ENCODE measurements around the gene PTPN21.
"Not testable (repeated sequence)": the region's sequence is repeated elsewhere in the genome, so short reads cannot be mapped to it uniquely, and the experiment has no call there.

PTPN21 gene

DNA sequence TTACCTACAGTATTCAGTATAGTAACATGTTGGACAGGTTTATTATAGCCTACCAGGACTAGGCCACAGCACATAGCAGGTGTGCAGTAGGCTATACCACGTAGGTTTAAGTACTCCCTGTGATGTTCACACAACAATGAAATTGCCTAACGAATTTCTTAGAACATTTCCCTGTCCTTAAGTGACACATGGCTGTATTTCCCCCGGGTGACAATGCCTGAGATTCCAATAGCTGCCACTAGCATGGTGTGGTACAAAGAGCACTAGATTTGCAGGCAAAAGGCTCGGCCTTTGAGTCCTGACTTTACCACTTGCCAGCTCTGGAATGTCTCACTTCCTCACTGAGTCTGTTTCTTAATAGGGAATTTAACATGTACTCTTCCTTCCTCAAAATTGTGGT, 19.7 kb downstream of the PTPN21 start:
- Histone ChIP-seq H3K27ac (ENCODE audit: low read length) (no peak overlapping the region), H3K9ac (ENCODE audit: low read length in 2 of 2) (no peak overlapping the region)

DNA sequence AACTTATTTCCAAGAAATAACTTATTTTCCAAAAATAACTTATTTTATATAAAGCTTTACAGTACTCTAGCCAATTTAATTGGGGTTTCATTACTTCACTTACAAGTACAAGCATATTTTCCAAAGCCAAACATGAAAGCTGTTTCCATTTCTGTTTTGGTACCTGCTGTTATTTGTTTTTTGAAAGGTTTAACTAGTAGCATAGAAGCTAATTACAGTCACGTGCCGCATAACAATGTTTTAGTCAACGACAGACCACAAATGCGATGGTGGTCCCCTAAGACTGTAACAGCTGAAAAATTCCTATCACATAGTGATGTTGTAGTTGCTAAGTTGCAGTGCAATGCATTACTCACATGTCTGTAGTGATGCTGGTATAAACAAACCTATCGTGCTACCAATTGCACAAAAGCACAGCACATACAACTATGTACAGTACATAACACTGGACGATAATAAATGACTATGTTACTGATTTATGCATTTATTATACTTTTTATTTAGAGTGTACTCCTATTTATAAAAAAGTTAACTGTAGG, 21.7 kb downstream of the PTPN21 start:
- Histone ChIP-seq H3K36me3 (ENCODE audit: control insufficient read depth in 2 of 2, insufficient read depth in 2 of 2, low read length in 2 of 2) (peaks cover 0 to 12% of the 10 kb centered on the region in 2 donors), H3K9ac (ENCODE audit: low read length in 2 of 2) (no peak overlapping the region), H3K27ac (ENCODE audit: low read length) (no peak overlapping the region), H3K4me3 (ENCODE audit: low read length in 2 of 2) (no peak overlapping the region), H3K4me1 (ENCODE audit: control insufficient read depth, insufficient read depth, low read length) (no peaks in the 10 kb centered on the region), H3K27me3 (ENCODE audit: control insufficient read depth in 1 of 2, insufficient read depth in 2 of 2, low read length in 2 of 2) (no peaks in the 10 kb centered on the region), H3K9me3 (ENCODE audit: control insufficient read depth in 2 of 2, low read length in 2 of 2) (no peaks in the 10 kb centered on the region)

More for the DNA sequence above, 19.7 kb downstream of the PTPN21 start:
- no peaks in the 10 kb centered on the region for H3K27me3 ChIP-seq (ENCODE audit: control insufficient read depth in 1 of 2, insufficient read depth in 2 of 2, low read length in 2 of 2)
- H3K9me3 ChIP-seq (ENCODE audit: control insufficient read depth in 2 of 2, low read length in 2 of 2): no peaks in the 10 kb centered on the region
- H3K4me3 ChIP-seq (ENCODE audit: low read length in 2 of 2): no peak overlapping the region
- peaks cover 0 to 15% of the 10 kb centered on the region in 2 donors for H3K36me3 ChIP-seq (ENCODE audit: control insufficient read depth in 2 of 2, insufficient read depth in 2 of 2, low read length in 2 of 2)
- no peaks in the 10 kb centered on the region for H3K4me1 ChIP-seq (ENCODE audit: control insufficient read depth, insufficient read depth, low read length)

DNA sequence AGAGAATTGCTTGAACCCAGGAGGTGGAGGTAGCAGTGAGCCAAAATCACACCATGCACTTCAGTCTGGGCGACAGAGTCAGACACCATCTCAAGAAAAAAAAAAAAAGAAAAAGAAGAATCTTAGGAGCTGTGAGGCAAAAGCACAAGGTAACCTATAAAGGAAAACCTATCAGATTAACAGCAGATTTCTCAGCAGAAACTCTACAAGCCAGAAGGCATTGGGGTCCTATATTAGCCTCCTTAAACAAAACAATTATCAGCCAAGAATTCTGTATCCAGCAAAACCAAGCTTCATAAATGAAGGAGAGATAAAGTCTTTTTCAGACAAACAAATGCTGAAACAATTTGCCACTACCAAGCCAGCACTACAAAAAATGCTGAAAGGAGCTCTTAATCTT, 24.9 kb downstream of the PTPN21 start:
- not testable (repeated sequence) for H3K36me3 ChIP-seq (ENCODE audit: control insufficient read depth in 2 of 2, insufficient read depth in 2 of 2, low read length in 2 of 2); H3K27me3 ChIP-seq (ENCODE audit: control insufficient read depth in 1 of 2, insufficient read depth in 2 of 2, low read length in 2 of 2); H3K27ac ChIP-seq (ENCODE audit: low read length)

DNA sequence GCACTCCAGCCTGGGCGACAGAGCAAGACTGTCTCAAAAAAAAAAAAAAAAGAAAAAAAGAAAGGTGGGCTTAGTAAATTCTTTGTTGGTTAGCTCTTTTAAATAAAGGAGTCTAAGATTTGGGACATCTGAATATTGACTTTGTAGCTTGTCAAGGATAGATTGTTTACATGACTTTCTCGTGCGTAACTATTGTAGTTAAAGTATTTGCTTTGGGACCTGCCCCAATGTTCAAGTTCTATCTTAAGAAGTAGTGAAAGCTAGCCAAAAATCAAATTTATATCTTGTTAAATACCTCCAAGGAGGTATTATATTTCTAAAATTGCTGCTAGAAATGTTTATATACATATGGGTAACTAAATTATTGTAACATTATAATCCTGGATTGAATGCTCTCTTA, 32.4 kb downstream of the PTPN21 start:
- no peaks in the 10 kb centered on the region for H3K36me3 ChIP-seq (ENCODE audit: control insufficient read depth in 2 of 2, insufficient read depth in 2 of 2, low read length in 2 of 2)
- H3K27ac ChIP-seq (ENCODE audit: low read length): no peak overlapping the region
- H3K4me1 ChIP-seq (ENCODE audit: control insufficient read depth, insufficient read depth, low read length): no peaks in the 10 kb centered on the region
- no peak overlapping the region for H3K4me3 ChIP-seq (ENCODE audit: low read length in 2 of 2)
- no peak overlapping the region for H3K9ac ChIP-seq (ENCODE audit: low read length in 2 of 2)
- peaks cover 2% of the 10 kb centered on the region in 2 donors for H3K9me3 ChIP-seq (ENCODE audit: control insufficient read depth in 2 of 2, low read length in 2 of 2)
- H3K27me3 ChIP-seq (ENCODE audit: control insufficient read depth in 1 of 2, insufficient read depth in 2 of 2, low read length in 2 of 2): no peaks in the 10 kb centered on the region

More for the DNA sequence above, 24.9 kb downstream of the PTPN21 start:
- H3K4me1 ChIP-seq (ENCODE audit: control insufficient read depth, insufficient read depth, low read length); H3K9ac ChIP-seq (ENCODE audit: low read length in 2 of 2); H3K4me3 ChIP-seq (ENCODE audit: low read length in 2 of 2); H3K9me3 ChIP-seq (ENCODE audit: control insufficient read depth in 2 of 2, low read length in 2 of 2): not testable (repeated sequence)

DNA sequence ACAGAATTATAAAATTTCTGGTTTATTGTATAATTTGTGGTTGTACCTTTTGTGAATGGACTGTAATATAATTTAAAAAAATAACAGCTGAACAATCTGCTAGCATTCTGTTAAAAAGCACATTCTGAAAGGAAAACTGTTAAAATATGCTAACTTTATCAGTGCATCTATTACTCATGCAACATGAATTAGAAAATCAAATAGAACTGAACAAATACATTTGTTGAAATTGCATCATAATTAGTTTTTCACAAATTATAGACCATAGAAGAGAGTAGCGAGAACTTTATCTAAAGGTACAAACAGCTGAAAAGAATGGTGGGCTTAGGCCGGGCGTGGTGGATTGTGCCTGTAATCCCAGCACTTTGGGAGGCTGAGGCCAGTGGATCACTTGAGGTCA, 33.0 kb downstream of the PTPN21 start:
- Histone ChIP-seq H3K27me3 (ENCODE audit: control insufficient read depth in 1 of 2, insufficient read depth in 2 of 2, low read length in 2 of 2) (no peaks in the 10 kb centered on the region), H3K36me3 (ENCODE audit: control insufficient read depth in 2 of 2, insufficient read depth in 2 of 2, low read length in 2 of 2) (peaks cover 0 to 1% of the 10 kb centered on the region in 2 donors), H3K27ac (ENCODE audit: low read length) (no peak overlapping the region), H3K4me3 (ENCODE audit: low read length in 2 of 2) (no peak overlapping the region), H3K4me1 (ENCODE audit: control insufficient read depth, insufficient read depth, low read length) (no peaks in the 10 kb centered on the region), H3K9ac (ENCODE audit: low read length in 2 of 2) (no peak overlapping the region), H3K9me3 (ENCODE audit: control insufficient read depth in 2 of 2, low read length in 2 of 2) (peaks cover 2% of the 10 kb centered on the region in 2 donors)

DNA sequence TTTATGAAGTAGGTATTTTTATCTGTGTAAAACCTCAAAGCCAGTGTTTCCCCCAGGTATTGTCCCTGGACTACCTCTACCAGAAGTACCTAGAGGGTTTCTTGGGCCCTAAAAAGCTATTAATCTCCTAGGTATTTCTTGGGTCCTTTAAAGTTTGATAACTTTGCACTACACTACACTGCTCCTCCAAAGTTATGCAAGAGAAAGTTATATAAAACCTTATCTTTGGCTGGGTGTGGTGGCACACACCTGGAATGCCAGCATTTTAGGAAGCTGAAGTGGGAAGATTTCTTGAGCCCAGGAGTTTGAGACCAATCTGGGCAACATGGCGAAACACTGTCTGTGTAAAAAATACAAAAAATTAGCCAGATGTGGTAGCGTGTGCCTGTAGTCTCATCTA, 34.9 kb downstream of the PTPN21 start:
- H3K27ac ChIP-seq (ENCODE audit: low read length): no peak overlapping the region
- H3K4me1 ChIP-seq (ENCODE audit: control insufficient read depth, insufficient read depth, low read length): no peaks in the 10 kb centered on the region
- no peak overlapping the region for H3K4me3 ChIP-seq (ENCODE audit: low read length in 2 of 2)
- H3K9me3 ChIP-seq (ENCODE audit: control insufficient read depth in 2 of 2, low read length in 2 of 2): peaks cover 1 to 2% of the 10 kb centered on the region in 2 donors
- H3K27me3 ChIP-seq (ENCODE audit: control insufficient read depth in 1 of 2, insufficient read depth in 2 of 2, low read length in 2 of 2): no peaks in the 10 kb centered on the region
- no peak overlapping the region for H3K9ac ChIP-seq (ENCODE audit: low read length in 2 of 2)
- peaks cover 5 to 13% of the 10 kb centered on the region in 2 donors for H3K36me3 ChIP-seq (ENCODE audit: control insufficient read depth in 2 of 2, insufficient read depth in 2 of 2, low read length in 2 of 2)

DNA sequence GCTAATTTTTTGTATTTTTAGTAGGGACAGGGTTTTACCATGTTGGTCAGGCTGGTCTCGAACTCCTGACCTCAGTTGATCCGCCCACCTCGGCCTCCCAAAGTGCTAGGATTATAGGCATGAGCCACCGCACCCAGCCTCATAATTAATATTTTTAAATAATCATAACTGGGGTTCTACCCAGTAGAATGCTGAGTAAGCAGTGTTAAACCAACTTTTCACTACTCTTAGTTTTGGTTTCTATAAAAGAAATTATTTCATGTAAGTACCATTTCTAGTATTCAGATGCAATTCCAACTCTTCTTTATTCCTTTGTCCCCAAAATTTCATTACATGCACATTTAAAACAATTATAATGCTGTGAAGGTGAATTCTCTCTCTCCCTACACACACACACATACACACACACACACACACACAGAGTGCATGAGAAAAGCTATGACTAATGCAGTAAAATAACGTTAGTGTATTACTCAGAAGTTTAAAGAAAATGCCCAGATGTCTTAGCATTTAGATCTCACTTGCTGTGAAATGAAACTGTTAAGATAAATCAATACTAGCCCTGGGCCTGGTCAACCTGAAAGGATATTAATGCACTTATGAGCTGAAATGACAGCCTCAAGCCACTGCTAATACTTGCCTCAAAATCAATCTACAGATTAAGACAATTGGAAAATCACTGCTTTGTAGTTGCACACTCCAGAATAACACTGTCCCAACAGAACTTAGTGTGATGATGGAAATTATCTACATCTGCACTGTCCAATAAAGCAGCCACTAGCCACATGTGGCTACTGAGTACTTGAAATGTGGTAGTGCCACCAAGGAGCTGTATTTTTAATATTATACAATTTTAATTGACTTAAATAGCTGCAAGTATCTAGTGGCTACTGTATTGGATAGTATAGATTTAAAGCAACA, 36.0 kb downstream of the PTPN21 start:
- Histone ChIP-seq H3K9me3 (ENCODE audit: control insufficient read depth in 2 of 2, low read length in 2 of 2) (peaks cover 0 to 2% of the 10 kb centered on the region in 2 donors), H3K4me1 (ENCODE audit: control insufficient read depth, insufficient read depth, low read length) (no peaks in the 10 kb centered on the region), H3K36me3 (ENCODE audit: control insufficient read depth in 2 of 2, insufficient read depth in 2 of 2, low read length in 2 of 2) (peaks cover 6 to 15% of the 10 kb centered on the region in 2 donors), H3K27ac (ENCODE audit: low read length) (no peak overlapping the region), H3K9ac (ENCODE audit: low read length in 2 of 2) (no peak overlapping the region), H3K4me3 (ENCODE audit: low read length in 2 of 2) (no peak overlapping the region), H3K27me3 (ENCODE audit: control insufficient read depth in 1 of 2, insufficient read depth in 2 of 2, low read length in 2 of 2) (no peaks in the 10 kb centered on the region)

DNA sequence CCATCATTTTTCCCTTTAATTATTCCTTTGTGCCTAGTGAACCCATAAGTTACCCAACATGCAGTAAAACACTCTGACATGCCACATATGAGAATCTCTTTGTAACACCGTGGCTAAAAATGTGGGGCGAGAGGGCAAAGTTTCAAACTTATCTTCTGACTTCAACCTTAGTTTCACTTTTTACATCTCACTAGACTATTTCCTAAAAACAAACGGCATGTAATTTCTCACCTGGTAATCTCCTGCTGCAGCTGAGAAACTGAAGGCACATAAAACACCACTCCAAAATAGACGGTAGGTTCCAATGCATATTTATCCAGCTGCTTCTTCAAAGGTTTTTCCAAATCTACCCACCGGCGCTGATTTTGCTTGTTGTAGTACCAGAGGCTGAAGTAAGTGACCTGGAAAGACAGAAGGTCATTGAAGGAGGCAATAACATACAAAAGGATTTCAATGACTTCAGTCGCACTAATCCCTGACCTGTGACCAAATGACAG, 37.9 kb downstream of the PTPN21 start:
- Histone ChIP-seq H3K27me3 (ENCODE audit: control insufficient read depth in 1 of 2, insufficient read depth in 2 of 2, low read length in 2 of 2) (no peaks in the 10 kb centered on the region), H3K9me3 (ENCODE audit: control insufficient read depth in 2 of 2, low read length in 2 of 2) (no peaks in the 10 kb centered on the region), H3K36me3 (ENCODE audit: control insufficient read depth in 2 of 2, insufficient read depth in 2 of 2, low read length in 2 of 2) (peaks cover 6 to 15% of the 10 kb centered on the region in 2 donors), H3K4me1 (ENCODE audit: control insufficient read depth, insufficient read depth, low read length) (no peaks in the 10 kb centered on the region), H3K27ac (ENCODE audit: low read length) (no peak overlapping the region), H3K9ac (ENCODE audit: low read length in 2 of 2) (no peak overlapping the region), H3K4me3 (ENCODE audit: low read length in 2 of 2) (no peak overlapping the region)

DNA sequence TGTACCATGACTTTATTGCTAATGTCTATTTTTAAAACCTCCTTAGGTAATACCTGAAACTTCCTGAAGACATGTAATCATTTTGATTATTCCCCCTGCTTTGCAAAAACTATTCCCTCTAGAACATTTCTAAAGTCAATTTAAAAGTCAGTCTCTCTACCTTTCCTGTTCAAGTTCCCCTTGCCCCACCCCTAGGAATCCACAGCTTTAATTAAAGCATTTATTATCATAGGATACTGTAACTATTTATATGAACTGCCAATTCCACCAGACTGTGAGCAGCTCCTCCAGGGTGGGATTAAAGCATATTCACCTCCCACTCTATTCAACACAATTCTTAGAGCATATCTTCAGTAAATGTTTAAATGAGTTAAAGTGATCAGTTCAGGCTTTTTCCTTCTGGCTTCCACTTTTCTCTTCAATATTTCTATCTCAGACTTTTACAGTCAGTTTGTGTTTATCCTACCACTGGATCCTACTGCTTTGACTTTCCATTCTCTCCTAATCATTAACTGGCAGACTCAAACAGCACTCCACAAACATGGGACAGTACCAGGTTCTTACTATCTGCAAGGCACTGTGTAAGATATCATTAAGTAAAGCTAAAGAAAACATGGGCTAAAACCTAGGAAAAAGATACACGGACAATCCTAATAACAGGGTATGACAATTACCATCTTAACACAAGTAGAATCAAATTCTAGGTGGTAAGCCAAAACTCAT, 39.1 kb downstream of the PTPN21 start:
- Histone ChIP-seq H3K36me3 (ENCODE audit: control insufficient read depth in 2 of 2, insufficient read depth in 2 of 2, low read length in 2 of 2) (peaks cover 6 to 15% of the 10 kb centered on the region in 2 donors), H3K9me3 (ENCODE audit: control insufficient read depth in 2 of 2, low read length in 2 of 2) (no peaks in the 10 kb centered on the region), H3K4me3 (ENCODE audit: low read length in 2 of 2) (no peak overlapping the region), H3K4me1 (ENCODE audit: control insufficient read depth, insufficient read depth, low read length) (no peaks in the 10 kb centered on the region), H3K9ac (ENCODE audit: low read length in 2 of 2) (no peak overlapping the region), H3K27ac (ENCODE audit: low read length) (no peak overlapping the region), H3K27me3 (ENCODE audit: control insufficient read depth in 1 of 2, insufficient read depth in 2 of 2, low read length in 2 of 2) (no peaks in the 10 kb centered on the region)

DNA sequence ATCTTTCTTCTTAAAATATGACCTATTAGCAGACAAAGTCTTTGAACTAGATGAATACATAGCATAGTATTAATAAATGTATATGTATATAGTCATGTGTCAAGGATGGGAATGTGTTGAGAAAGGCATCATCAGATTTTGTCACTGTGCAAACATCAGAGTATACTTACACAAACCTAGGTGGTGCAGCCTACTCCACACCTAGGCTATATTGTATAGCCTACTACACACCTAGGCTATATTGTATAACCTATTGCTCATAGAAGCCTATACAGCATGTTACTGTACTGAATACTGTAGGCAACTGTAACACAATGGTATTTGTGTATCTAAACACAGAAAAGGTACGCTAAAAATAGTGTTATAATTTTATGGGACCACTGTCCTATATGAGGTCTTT, 47.6 kb downstream of the PTPN21 start:
- Histone ChIP-seq H3K9me3 (ENCODE audit: control insufficient read depth in 2 of 2, low read length in 2 of 2) (no peaks in the 10 kb centered on the region), H3K4me3 (ENCODE audit: low read length in 2 of 2) (no peak overlapping the region), H3K36me3 (ENCODE audit: control insufficient read depth in 2 of 2, insufficient read depth in 2 of 2, low read length in 2 of 2) (peaks cover 4 to 12% of the 10 kb centered on the region in 2 donors), H3K27me3 (ENCODE audit: control insufficient read depth in 1 of 2, insufficient read depth in 2 of 2, low read length in 2 of 2) (no peaks in the 10 kb centered on the region), H3K27ac (ENCODE audit: low read length) (no peak overlapping the region), H3K9ac (ENCODE audit: low read length in 2 of 2) (no peak overlapping the region), H3K4me1 (ENCODE audit: control insufficient read depth, insufficient read depth, low read length) (no peaks in the 10 kb centered on the region)
